Measurements from ENCODE around the gene MTCL1.

The MTCL1 gene

GRCh38 chr18:8771930-8772329 is 66.6 kb downstream of the MTCL1 start:
- no peak for DNase-seq (ENCODE audit: low spot score)

- no peak for DNase-seq (ENCODE audit: low spot score)
Measured at GRCh38 chr18:8773980-8774379, 68.6 kb downstream of the MTCL1 start.

DNA sequence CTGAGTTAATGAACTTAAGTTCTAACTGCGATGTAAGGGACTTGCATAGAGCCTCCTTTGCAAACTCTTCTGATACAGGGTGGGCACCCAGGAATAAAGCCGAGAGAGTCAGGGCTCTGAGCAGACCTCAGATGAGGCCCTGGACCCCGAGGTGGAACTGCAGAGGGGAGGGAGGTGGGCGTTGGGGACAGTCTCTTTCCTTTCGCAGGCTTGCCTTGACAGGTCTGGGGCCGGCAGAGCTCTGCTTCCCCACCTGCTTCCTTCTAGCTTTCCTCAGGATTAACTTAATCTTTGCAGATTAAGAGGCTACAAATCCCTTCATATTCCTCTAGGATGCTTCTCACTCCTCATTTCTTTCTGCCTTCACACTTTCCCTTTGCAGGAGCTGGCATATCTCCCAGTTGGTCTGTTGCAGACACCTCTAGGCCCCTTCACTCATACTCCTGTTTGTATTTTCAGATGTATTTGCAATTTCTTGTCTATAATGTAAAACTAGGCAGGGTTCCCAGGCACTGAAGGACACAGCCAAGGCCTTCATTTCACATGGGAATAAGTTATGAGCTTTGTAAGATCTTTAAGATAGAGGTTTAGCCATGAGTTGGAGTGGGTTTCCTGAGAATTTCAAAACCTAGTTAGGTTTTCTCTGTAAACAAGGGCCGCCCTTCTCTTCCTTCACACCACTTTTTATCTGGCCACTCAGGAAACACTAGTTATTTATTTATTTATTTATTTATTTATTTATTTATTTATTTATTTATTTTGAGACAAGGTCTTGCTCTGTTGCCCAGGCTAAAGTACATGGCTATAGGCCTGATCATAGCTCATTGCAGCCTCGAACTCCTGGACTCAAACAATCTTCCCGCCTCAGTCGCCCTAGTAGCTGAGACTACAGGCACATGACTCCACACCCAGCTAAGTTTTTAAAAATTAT is 70.9 kb downstream of the MTCL1 start:
- DNase-seq (ENCODE audit: low spot score), result no peak

DNA sequence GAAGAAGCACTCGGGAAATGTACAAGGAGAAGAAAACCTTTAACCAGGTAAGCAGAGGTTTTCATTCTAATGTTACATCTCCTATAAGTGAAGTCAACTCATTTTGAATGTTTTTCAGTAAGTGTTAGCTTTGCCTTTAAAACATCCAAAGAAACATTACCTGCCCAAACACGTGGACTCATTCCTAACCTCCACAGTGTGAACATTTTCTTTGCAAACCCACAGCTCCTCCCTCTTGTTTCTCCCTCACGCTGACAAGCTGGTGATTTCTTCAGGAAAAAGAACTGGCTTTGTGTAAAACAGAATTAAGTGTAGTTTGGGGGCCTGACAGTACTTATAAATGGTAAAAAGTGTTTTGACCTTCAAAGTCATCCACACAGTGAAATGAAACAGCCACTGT is 72.5 kb downstream of the MTCL1 start:
- no peak for DNase-seq (ENCODE audit: low spot score)

GRCh38 chr18:8778386-8778785 is 73.0 kb downstream of the MTCL1 start:
- no peak for DNase-seq (ENCODE audit: low spot score)

GRCh38 chr18:8778824-8779223 is 73.5 kb downstream of the MTCL1 start:
- no peak for DNase-seq (ENCODE audit: low spot score)

- DNase-seq (ENCODE audit: low spot score), result no peak
Measured at GRCh38 chr18:8779251-8779650, 73.9 kb downstream of the MTCL1 start.

- no peak for DNase-seq (ENCODE audit: low spot score)
Measured at GRCh38 chr18:8780227-8780626, 74.9 kb downstream of the MTCL1 start.

DNA sequence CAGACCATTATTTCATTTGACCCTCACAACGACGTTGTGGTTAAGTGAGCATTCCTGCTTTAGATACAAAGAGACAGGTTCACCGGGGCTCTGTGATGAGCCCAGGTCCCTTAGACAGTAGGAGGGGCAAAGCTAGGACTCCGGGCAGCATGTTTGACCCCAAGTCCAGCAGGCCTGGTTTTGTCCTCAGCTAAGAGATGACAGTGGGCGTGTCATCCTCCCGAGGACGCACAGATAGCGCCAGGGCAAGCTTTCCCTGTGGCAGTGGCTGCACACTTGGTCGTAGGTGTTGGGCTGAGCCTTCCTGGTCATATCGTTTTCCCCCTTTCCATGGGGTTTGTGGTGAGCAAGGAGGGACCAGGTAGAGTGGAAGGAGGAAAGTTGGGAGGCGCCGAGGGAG is 76.3 kb downstream of the MTCL1 start:
- DNase-seq (ENCODE audit: low spot score), result no peak

DNA sequence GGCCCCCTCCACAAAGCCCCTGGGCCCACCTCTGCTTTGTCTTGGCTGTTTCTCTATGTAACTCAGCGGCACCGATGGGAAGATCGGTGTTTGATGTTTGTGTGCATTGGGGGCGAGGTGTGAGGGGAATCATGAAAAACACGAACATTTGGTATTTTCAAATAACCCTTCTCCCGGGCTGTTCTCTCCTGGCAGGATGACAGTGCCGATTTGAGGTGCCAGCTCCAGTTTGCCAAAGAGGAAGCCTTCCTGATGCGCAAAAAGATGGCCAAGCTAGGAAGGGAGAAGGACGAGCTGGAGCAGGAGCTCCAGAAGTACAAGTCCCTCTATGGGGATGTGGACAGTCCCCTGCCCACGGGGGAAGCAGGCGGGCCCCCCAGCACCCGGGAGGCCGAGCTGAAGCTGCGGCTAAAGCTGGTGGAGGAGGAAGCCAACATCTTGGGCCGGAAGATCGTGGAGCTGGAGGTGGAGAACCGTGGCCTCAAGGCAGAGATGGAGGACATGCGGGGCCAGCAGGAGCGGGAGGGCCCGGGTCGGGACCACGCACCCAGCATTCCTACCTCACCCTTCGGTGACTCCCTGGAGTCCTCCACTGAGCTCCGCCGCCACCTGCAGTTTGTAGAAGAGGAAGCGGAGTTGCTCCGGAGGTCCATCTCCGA is 78.1 kb downstream of the MTCL1 start:
- DNase-seq (ENCODE audit: low spot score), result no peak

DNA sequence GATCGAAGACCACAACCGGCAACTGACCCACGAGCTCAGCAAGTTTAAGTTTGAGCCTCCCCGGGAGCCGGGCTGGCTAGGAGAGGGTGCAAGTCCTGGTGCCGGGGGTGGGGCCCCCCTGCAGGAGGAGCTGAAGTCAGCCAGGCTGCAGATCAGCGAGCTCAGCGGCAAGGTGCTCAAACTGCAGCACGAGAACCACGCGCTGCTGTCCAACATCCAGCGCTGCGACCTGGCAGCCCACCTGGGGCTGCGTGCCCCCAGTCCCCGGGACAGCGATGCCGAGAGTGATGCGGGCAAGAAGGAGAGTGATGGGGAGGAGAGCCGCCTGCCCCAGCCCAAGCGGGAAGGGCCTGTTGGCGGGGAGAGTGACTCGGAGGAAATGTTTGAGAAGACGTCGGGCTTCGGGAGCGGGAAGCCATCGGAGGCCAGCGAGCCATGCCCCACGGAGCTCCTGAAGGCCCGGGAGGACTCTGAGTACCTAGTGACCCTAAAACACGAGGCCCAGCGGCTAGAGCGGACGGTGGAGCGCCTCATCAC is 78.7 kb downstream of the MTCL1 start:
- DNase-seq (ENCODE audit: low spot score), result no peak

DNA sequence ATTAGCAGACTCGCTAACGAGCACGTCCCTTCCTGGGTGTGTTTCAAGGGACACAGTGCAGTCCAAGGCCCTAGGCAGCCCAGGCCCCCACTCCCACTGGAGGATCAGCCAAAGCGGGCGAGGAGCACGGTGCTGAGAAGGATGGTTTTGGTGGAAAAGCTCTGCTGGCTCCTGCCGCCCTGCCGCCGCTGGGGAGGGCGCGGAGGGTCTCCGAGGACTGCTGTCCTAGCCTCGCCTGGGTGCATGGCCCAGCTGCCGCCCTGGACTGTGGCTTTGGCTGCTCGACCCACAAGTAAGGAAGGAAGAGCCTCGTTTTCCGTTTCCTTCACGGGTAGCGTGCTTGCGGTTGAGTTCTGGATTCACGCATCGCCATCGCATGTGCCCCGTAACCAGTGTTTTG is 79.9 kb downstream of the MTCL1 start:
- no peak for DNase-seq (ENCODE audit: low spot score)

GRCh38 chr18:8785855-8786482 is 80.6 kb downstream of the MTCL1 start:
- DNase-seq (ENCODE audit: low spot score), result no peak

GRCh38 chr18:8786483-8787370 is 81.4 kb downstream of the MTCL1 start:
- no peak for DNase-seq (ENCODE audit: low spot score)

- no peak for DNase-seq (ENCODE audit: low spot score)
Measured at GRCh38 chr18:8787371-8787670, 82.0 kb downstream of the MTCL1 start.

DNA sequence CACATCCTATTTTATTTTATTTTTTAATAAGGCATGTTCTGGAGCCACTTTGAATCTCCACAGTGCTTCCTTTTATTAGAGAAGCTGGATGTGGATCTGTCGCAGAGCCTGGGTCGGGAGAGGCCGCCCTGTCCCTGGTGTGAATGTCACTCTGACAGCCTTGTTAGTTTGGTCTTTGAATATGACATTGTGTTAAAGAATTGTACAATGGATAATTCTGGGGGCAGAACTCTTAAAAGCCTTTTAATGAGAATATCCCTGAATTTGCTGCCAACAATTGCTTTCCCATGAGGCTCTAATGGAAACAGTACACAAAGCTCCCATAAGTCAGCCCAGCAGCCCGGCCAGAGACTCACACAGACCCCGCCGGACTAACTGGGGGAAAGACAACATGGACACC is 82.4 kb downstream of the MTCL1 start:
- no peak for DNase-seq (ENCODE audit: low spot score)

GRCh38 chr18:8788503-8789429 is 83.4 kb downstream of the MTCL1 start:
- no peak for DNase-seq (ENCODE audit: low spot score)

DNA sequence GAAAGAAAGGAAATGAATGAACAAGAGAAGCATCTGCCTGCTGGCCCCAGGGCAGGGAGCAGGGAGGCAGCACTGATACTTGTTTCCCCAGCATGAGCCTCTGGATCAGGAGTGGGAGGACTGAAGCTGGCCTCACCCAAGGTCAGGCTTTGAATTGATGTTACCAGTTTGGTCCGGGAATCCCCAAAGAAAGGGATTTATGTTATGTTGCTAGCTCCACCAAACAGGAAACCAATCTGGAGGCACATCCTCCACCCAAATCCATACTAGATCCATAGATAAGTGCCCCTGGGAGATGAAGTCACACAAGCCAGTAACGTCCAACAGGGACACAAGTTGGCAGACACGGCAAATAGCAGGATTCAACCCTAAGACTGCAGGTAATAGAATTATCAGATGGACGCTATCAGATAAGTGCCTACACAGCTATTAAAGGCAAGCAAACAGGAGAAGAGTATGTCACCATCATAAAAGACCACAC is 85.9 kb downstream of the MTCL1 start:
- DNase-seq (ENCODE audit: low spot score), result no peak

DNA sequence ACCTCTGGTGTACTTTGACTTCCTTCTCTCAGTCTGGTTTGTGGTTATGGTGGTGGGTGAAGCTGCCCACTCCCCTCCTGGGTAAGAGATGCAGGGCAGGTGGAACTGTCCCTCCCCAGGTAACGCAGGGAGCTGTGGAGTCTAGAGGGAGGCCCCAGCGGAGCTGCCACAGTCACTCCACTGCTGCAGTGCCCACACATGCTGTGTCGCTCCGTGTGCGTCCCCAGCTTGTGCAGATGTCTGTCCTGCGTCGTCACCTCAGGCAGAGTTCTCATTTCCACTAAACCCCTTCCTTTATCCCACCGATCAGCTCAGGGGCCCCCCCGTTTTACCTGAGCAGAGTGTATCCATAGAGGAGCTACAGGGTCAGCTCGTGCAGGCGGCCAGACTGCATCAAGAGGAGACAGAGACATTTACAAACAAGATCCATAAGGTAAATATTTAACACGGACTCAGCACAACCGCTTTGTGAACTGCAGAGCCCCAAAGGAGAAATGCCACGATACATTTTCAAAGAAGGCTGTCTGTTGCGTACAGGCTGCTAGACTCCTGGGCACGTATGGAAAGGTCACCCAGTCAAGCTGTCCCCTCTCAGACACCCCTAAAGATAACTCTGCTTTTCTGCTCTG is 87.4 kb downstream of the MTCL1 start:
- no peak for DNase-seq (ENCODE audit: low spot score)
